ENCODE measurements around the gene GAS2L2.

GRCh38 chr17:35763767-35764122 is 10.7 kb upstream of the GAS2L2 start:
- no peak for TF ChIP-seq CTCF (conservative IDR thresholded peaks at IDR 0.05 in 1 of 2, IDR thresholded peaks at IDR 0.05 in 1 of 2; ENCODE audit: extremely low read depth in 1 of 2, insufficient read depth in 1 of 2, low read depth in 1 of 2, low read length in 2 of 2)
- no peak for TF ChIP-seq EZH2 (IDR thresholded peaks at IDR 0.05; ENCODE audit: borderline replicate concordance, low read length)
